Ovary (tissue), 9 donors: ENCODE data around the gene LRRC8E. TPM values are rescaled to one million over a fixed set of nuclear protein-coding genes. Genes with fewer than 3 reads are reported as not detected.
"Not testable (repeated sequence)": the region's sequence is repeated elsewhere in the genome, so short reads cannot be mapped to it uniquely, and the experiment has no call there.

Source experiments
- DNase-seq, 5 donors: peaks; one replicate each; pipeline ENCODE4 v3.0.0-alpha.2; 2019 to 2020
- H3K27ac ChIP-seq, 2 donors: fragments of 200-600 bp; one replicate each; pipeline versions ENCODE4 v1.5.1 to v1.8.0; 2019 to 2022
- H3K27me3 ChIP-seq: fragments of 200-600 bp; one replicate; pipeline ENCODE4 v1.8.0; 2022
- H3K36me3 ChIP-seq: fragments of 200-600 bp; sonication (generic); one replicate; pipeline ENCODE4 v1.5.1; 2019
- H3K4me1 ChIP-seq: one replicate; pipeline ENCODE4 v1.8.1; 2013; ENCODE audit warnings: mild to moderate bottlenecking, moderate library complexity; ENCODE audit not compliant: insufficient read depth
- H3K4me3 ChIP-seq: fragments of 200-600 bp; sonication (generic); one replicate; pipeline ENCODE4 v1.5.1; 2017
- H3K9me3 ChIP-seq, 2 donors: fragments of 200-600 bp in 1 of 2; sonication (generic) in 1 of 2; one replicate each; pipeline versions ENCODE4 v1.5.1 to v1.8.1; 2013 to 2019; ENCODE audit warnings: mild to moderate bottlenecking in 1 of 2, moderate library complexity in 1 of 2
- EP300 ChIP-seq: sonication (generic); formaldehyde crosslinking; IDR thresholded peaks from one replicate; pipeline ENCODE4 v1.6.1; 2017; ENCODE audit warnings: antibody characterized with exemption
- POLR2A ChIP-seq: fragments of 450-650 bp; IDR thresholded peaks from one replicate; pipeline ENCODE4 v1.6.1; 2017; ENCODE audit warnings: antibody characterized with exemption, mild to moderate bottlenecking, moderate library complexity
- WGBS, 3 donors: extraction: QIAGEN DNeasy Blood & Tissue Kit in 1 of 3; methylation state at CpG; one replicate each; pipeline versions ENCODE4 v1.1.5 to v1.1.7; 2013 to 2017; 5-methylcytosine and 5-hydroxymethylcytosine counted together
- intact Hi-C, 4 donors: fragments of 100-400 bp; cut with DNase I; formaldehyde crosslinking; loops; one replicate each; pipeline versions ENCODE4 v1.11.0 to v1.15.1; 2022 to 2023
- polyA plus RNA-seq, 2 donors: library from polyadenylated mRNA; stranded (reverse); fragments of 200-250 nt in 1 of 2; fragments of 350-450 nt in 1 of 2; fragmentation: Illumina TruSeq in 1 of 2; extraction: RNeasy Lipid Tissue Mini Kit (QIAGEN cat#74804) in 1 of 2; gene quantifications; one replicate each; pipeline ENCODE4 v1.2.3, GENCODE V29; 2013 to 2014
- total RNA-seq, 7 donors: library from RNA; depleted of rRNA in 2 of 7; stranded (reverse); fragments of >200 nt in 2 of 7; fragmentation: NEBNext Ultra II Directional in 3 of 7; extraction: Animal tissue kit (Norgen Biotek cat#: 25700) in 3 of 7; gene quantifications; one replicate each; pipeline versions ENCODE4 v1.1.0 to v1.2.4, GENCODE V29; 2016 to 2023
- TF ChIP-seq, protein P1 (sequence below), 3 donors: fragments of 450-650 bp in 2 of 3; fragments of 200-600 bp in 1 of 3; IDR thresholded peaks; one replicate each; pipeline versions ENCODE4 v1.5.1 to v1.8.0; 2016 to 2022; ENCODE audit warnings: antibody characterized with exemption in 3 of 3, mild to moderate bottlenecking in 1 of 3
- donor health status: DM: no; HTN: no; CAD: no; lungs with moderate emphysema.
- donor health status: DM: no; HTN: no; CAD: no.
- donor health status: Bipolar disorder and iron deficiency.
- donor health status: DM: yes; HTN: yes; CAD: no.
- donor health status: DM: no; HTN: no; CAD: no.
- donor health status: DM: yes; HTN: yes; CAD: no.

LRRC8E gene
- total and polyA plus RNA-seq, 9 donors = 0.10 to 2.1 (median 0.72) TPM; not detected in 2

DNA sequence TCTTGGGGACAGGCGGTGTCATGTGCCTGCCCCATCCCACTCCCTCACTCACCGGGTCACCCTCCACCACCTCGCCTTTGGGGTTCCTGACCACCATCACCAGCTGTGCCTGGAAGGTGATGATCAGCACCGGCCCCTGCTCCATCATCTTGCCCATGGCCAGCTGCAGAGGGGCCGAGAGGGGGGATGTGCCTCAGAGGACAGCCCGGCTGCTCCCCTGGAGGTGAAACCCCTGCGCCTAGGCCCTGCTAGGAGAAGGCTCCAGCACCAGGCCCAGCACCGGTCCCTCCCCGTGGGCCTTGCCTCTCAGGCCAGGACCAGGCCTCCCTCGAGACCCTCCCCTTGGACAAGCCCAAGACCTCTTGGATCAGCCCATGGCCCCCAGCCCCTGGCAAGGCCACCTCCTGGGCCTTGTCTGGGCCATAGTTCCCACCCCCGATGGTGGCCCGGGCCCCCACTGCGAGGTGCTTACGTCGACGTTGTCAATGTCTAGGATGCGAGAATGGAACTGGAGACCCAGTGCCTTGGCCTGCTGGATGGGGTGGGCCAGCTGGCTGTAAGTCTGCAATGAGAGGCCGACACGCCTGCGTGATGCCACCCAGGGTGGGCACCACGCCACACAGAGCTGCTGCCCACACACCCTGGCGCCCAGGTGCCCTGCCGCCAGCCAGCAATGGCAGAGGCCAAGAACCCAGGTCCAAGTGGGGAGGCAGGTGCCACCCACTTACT lies 39.5 kb downstream of the LRRC8E start:
- Histone ChIP-seq H3K27ac (peak overlapping the region; percentile 70 to 88), H3K27me3 (no peaks in the 10 kb centered on the region), H3K36me3 (no peaks in the 10 kb centered on the region), H3K9me3 (no peaks in the 10 kb centered on the region), H3K4me1 (peaks cover 31% of the 10 kb centered on the region), H3K4me3 (no peak overlapping the region)
- TF ChIP-seq EP300 = no peak
- TF ChIP-seq, protein P1, sequence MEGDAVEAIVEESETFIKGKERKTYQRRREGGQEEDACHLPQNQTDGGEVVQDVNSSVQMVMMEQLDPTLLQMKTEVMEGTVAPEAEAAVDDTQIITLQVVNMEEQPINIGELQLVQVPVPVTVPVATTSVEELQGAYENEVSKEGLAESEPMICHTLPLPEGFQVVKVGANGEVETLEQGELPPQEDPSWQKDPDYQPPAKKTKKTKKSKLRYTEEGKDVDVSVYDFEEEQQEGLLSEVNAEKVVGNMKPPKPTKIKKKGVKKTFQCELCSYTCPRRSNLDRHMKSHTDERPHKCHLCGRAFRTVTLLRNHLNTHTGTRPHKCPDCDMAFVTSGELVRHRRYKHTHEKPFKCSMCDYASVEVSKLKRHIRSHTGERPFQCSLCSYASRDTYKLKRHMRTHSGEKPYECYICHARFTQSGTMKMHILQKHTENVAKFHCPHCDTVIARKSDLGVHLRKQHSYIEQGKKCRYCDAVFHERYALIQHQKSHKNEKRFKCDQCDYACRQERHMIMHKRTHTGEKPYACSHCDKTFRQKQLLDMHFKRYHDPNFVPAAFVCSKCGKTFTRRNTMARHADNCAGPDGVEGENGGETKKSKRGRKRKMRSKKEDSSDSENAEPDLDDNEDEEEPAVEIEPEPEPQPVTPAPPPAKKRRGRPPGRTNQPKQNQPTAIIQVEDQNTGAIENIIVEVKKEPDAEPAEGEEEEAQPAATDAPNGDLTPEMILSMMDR (IDR thresholded peaks at IDR 0.05) = no peak
- WGBS, 3 donors = 85 to 88% (median 86%) methylated on average over 23 of the region's 23 CpGs
- DNase-seq = peak; percentile 35 to 65 (median 57)
- intact Hi-C loops = no loop called here

DNA sequence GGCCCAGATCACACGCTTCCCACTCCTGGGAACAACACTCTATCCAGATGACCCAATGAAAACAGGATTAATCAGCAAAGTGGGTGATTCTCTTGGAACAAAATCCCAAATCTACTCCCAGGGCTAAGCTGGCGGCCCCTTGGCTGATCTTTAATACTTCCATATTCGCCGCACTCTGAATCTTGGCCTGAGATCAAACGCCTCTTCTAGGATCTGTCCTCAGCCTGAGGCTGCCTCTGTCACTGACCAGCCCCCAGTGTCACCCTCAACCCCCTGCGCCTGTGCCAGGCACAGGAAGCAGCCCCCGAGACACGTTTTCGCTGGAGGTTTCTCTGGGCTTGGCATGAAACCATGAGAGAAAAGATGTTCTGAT lies 40.0 kb downstream of the LRRC8E start:
- TF ChIP-seq EP300 (no peak), POLR2A (no peak)
- TF ChIP-seq, protein P1 (IDR thresholded peaks at IDR 0.05) = no peak
- intact Hi-C loops = no loop called here
- peak; percentile 33 to 56 (median 52) for DNase-seq
- Histone ChIP-seq H3K27ac (peak overlapping the region; percentile 70 to 88), H3K27me3 (no peaks in the 10 kb centered on the region), H3K36me3 (no peaks in the 10 kb centered on the region), H3K4me1 (peaks cover 31% of the 10 kb centered on the region), H3K9me3 (no peaks in the 10 kb centered on the region), H3K4me3 (no peak overlapping the region)
- 32 to 40% (median 33%) methylated on average over 9 of the region's 9 CpGs for WGBS, 3 donors

DNA sequence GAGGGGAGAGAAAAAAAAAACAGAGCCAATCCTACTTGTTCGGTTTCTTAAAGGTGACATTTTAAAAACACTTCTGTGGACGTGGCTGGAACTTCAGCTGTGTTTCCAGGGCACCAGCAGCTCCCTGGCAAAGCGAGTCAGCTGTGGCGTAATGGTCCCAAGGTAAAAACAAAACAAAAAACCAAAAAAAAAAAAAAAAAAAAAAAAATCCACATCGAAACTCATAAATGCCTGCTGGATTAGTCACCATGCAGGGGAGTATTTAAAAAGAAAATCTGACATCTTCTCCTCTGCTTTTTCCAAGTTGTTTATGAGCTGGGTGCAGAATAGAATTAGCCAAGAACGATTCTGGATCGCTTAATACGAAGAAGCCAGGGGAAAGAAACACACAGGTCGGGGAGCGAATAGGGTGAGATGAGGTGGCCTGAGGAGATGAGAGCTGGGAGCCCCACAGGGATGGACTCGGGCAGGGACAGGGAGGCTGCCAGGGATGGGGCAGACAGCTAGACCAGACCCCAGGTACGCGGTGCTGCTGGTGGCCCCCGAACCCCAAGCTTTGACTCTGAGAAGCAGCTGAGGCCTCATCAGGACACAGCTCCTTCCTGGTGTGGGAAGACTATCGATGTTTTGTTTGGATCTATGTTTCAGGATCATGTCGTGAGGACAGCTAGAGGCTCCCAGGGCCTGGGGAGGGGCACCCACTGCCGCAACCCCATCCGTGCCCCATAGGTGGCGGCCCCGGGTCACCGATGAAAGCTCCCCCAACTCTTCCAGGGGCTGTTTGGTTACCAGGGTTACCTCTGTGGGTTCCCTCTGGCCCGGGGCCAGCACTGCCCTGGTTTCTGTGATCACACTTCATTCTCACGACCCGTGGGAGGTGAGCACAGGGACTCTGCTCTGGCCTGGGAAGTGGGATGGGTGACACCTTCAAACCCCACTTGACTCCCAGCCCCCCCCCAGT lies 40.7 kb downstream of the LRRC8E start:
- H3K4me1 ChIP-seq = peaks cover 31% of the 10 kb centered on the region
- no peaks in the 10 kb centered on the region for H3K27me3 ChIP-seq
- peak; percentile 74 to 88 (median 83) for DNase-seq
- intact Hi-C loops = no loop called here
- no peaks in the 10 kb centered on the region for H3K9me3 ChIP-seq
- peak overlapping the region; percentile 82 to 88 for H3K27ac ChIP-seq
- TF ChIP-seq EP300 = no peak
- TF ChIP-seq, protein P1 (IDR thresholded peaks at IDR 0.05) = peak in 2 of 3 donors; percentile 34 to 36
- H3K36me3 ChIP-seq = no peaks in the 10 kb centered on the region
- 5 to 11% (median 8%) methylated on average over 24 of the region's 24 CpGs for WGBS, 3 donors
- peak overlapping the region; percentile 13 for H3K4me3 ChIP-seq

DNA sequence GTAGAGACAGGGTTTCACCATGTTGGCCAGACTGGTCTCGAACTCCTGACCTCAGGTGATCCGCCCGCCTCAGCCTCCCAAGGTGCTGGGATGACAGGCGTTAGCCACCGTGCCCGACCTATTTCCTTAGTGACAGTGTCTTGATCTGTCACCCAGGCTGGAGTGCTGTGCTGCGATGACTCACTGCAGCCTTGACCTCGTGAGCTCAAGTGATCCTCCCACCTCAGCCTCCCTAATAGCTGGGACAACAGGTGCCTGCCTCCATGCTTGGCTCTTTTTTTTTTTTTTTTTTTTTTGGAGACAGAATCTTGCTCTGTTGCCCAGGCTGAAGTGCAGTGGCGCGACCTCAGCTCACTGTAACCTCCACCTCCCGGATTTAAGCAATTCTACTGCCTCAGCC lies 41.7 kb downstream of the LRRC8E start:
- peaks cover 26% of the 10 kb centered on the region for H3K4me1 ChIP-seq
- H3K27me3 ChIP-seq, intact Hi-C loops, H3K9me3 ChIP-seq, H3K4me3 ChIP-seq, H3K36me3 ChIP-seq: not testable (repeated sequence)
- 75 to 83% (median 77%) methylated on average over 11 of the region's 11 CpGs for WGBS, 3 donors
- DNase-seq = peak in 2 of 5 donors; percentile 15 to 33
- peak overlapping the region in 1 of 2 donors; percentile 82 for H3K27ac ChIP-seq
